ENCODE results near the gene SLC9C1.

The SLC9C1 gene

GRCh38 chr3:112116748-112117186 lies 177.2 kb downstream of the SLC9C1 start:
- no peak for DNase-seq (ENCODE audit: extremely low spot score)
- ChIA-PET POLR2A (interaction anchor here (0.7 to 2.0 kb wide), 3 partner anchors 12 to 348 kb away, joined by 4 to 9 read pairs (median 4); no protein-coding TSS in a partner anchor), CTCF (interaction anchor here (0.8 to 5.6 kb wide), 4 partner anchors 13 to 405 kb away, joined by 3 to 94 read pairs (median 6); partner anchors contain the start of gene GCSAM)
- TF ChIP-seq CTCF (IDR thresholded peaks at IDR 0.05; ENCODE audit: control extremely low read depth, extremely low read depth, low read depth, missing control alignments), result no peak

GRCh38 chr3:112115806-112116383 lies 178.1 kb downstream of the SLC9C1 start:
- DNase-seq (ENCODE audit: extremely low spot score), result peak; percentile 28
- ChIA-PET POLR2A (interaction anchor here (1.0 to 2.4 kb wide), 9 partner anchors 7 to 374 kb away, joined by 3 to 19 read pairs (median 7); partner anchors contain the start of genes CD200 and GCSAM), CTCF (interaction anchor here (0.8 to 5.6 kb wide), 4 partner anchors 14 to 404 kb away, joined by 3 to 94 read pairs (median 14); partner anchors contain the start of gene GCSAM)
- no peak for TF ChIP-seq CTCF (IDR thresholded peaks at IDR 0.05; ENCODE audit: control extremely low read depth, extremely low read depth, low read depth, missing control alignments)

- TF ChIP-seq CTCF (IDR thresholded peaks at IDR 0.05; ENCODE audit: control extremely low read depth, extremely low read depth, low read depth, missing control alignments), result no peak
- ChIA-PET CTCF (interaction anchor here (0.8 to 5.6 kb wide), 4 partner anchors 14 to 405 kb away, joined by 3 to 94 read pairs (median 14); partner anchors contain the start of gene GCSAM), POLR2A (interaction anchor here (1.0 to 2.4 kb wide), 8 partner anchors 8 to 375 kb away, joined by 3 to 19 read pairs (median 6); partner anchors contain the start of genes CD200 and GCSAM)
- DNase-seq (ENCODE audit: extremely low spot score), result peak; percentile 57
These were observed 178.8 kb downstream of the SLC9C1 start for GRCh38 chr3:112115161-112115739.

DNA sequence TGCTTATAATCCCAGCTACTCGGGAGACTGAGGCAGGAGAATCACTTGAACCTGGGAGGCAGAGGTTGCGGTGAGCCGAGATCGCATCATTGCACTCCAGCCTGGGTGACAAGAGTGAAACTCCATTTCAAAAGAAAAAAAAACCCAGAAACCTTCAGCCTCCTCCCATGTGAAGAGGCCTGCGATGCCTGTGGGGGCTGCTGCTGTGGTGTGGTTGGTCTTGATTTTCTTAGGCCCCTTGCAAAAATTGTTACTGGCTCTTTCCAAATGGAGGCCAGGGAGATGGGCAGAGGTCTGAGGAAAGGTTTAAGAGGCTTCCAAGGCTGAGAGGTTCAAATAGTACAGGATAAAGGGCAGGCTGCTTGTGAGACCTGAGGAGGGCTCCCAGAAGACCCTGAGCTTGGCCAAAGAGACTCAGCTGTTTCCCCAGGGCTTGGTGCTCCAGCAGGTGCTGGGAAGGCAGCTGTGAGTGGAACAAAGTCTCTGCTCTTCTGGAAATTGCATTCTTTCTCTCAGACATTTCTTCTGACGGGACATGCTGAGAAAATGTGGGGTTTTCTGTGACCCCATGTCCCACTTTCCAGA lies 179.3 kb downstream of the SLC9C1 start:
- POLR2A ChIA-PET, result interaction anchor here (1.0 to 2.4 kb wide), 8 partner anchors 9 to 375 kb away, joined by 3 to 19 read pairs (median 6); partner anchors contain the start of genes CD200 and GCSAM
- DNase-seq (ENCODE audit: extremely low spot score), result peak; percentile 26
- no peak for TF ChIP-seq CTCF (IDR thresholded peaks at IDR 0.05; ENCODE audit: control extremely low read depth, extremely low read depth, low read depth, missing control alignments)
- CTCF ChIA-PET, result interaction anchor here (1.1 to 5.6 kb wide), 4 partner anchors 15 to 375 kb away, joined by 3 to 94 read pairs (median 14); partner anchors contain the start of gene GCSAM

DNA sequence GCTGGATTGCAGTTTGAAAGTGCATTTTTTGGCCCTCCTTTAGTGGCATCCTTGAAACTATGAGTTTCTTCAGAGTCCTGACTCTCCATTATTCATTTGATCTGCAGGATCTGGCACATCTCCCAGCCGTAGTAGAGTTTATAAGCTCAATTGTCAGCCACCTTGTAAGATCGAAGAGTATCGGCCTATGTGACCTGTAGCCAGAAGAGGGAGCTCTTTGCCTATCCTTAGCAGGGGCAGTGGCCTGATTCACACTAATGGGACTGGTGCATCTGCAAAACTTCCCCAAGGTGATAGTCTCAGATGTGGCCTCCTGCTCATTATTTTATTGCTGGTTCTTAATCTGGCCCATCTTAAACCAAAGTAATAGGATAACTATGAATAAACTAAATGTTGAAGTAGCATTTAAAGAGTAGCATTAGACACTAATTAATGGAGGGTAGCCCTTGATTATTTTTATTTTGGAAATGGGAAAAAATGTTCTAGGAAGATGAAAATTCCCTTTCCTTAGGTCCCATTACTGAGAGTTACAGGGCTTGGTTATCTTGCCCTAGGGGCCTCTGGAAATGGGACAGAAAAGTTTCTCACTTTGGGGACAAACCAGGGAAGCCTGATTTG lies 182.1 kb downstream of the SLC9C1 start:
- peak; percentile 78 for DNase-seq (ENCODE audit: extremely low spot score)
- POLR2A ChIA-PET, result interaction anchor here (0.9 to 1.2 kb wide), 7 partner anchors 11 to 235 kb away, joined by 3 to 5 read pairs (median 4); partner anchors contain the start of gene GCSAM
- CTCF ChIA-PET, result interaction anchor here (0.6 to 3.5 kb wide), 78 partner anchors 9 to 906 kb away, joined by 3 to 61 read pairs (median 4); partner anchors contain the start of genes ATG3, BTLA, CD200 and GCSAM
- peak; percentile 71 for TF ChIP-seq CTCF (IDR thresholded peaks at IDR 0.05; ENCODE audit: control extremely low read depth, extremely low read depth, low read depth, missing control alignments)
